HG03354 (cell line): ENCODE results near the gene NAT16.

Source experiments
- ATAC-seq: cut with Tn5 transposase; IDR thresholded peaks from one replicate; pipeline ENCODE4 v1.9.1; 2021; ENCODE audit warnings: mild to moderate bottlenecking; ENCODE audit not compliant: unreplicated experiment, poor library complexity, severe bottlenecking

Gene NAT16

GRCh38 chr7:101180130-101180755 lies at the start of gene NAT16:
Gene NAT16, minus strand, starts transcription at chr7:101180293. Its CDS starts 5,486 bp downstream, at chr7:101174807.
- no peak for ATAC-seq

- no peak for ATAC-seq
These were observed 46.6 kb upstream of the NAT16 start for GRCh38 chr7:101226721-101227120.

- ATAC-seq, result no peak
These were observed 45.6 kb upstream of the NAT16 start for GRCh38 chr7:101225650-101226049.

- ATAC-seq, result no peak
These were observed 43.4 kb upstream of the NAT16 start for GRCh38 chr7:101223528-101223927.

GRCh38 chr7:101222275-101222830 lies 42.3 kb upstream of the NAT16 start:
- no peak for ATAC-seq

- ATAC-seq, result no peak
These were observed 40.2 kb upstream of the NAT16 start for GRCh38 chr7:101220295-101220694.

- ATAC-seq, result peak; percentile 26
These were observed 38.4 kb upstream of the NAT16 start for GRCh38 chr7:101218236-101219125.

GRCh38 chr7:101217388-101218235 lies 37.5 kb upstream of the NAT16 start, which contains the start of the genes PLOD3 and ZNHIT1:
Gene PLOD3, minus strand, starts transcription at chr7:101217581. Its CDS starts 307 bp downstream, at chr7:101217274.
Gene ZNHIT1, plus strand, starts transcription at chr7:101218165. Its CDS starts 31 bp downstream, at chr7:101218196.
- peak; percentile 66 for ATAC-seq

- peak; percentile 24 for ATAC-seq
These were observed 36.8 kb upstream of the NAT16 start for GRCh38 chr7:101216860-101217387.

GRCh38 chr7:101216001-101216859 lies 36.1 kb upstream of the NAT16 start:
- ATAC-seq, result no peak

GRCh38 chr7:101212014-101212413 lies 31.9 kb upstream of the NAT16 start:
- ATAC-seq, result no peak

- ATAC-seq, result no peak
These were observed 31.4 kb upstream of the NAT16 start for GRCh38 chr7:101211501-101211900.

- no peak for ATAC-seq
These were observed 30.1 kb upstream of the NAT16 start for GRCh38 chr7:101210143-101210542.

GRCh38 chr7:101208794-101209193 lies 28.7 kb upstream of the NAT16 start:
- ATAC-seq, result no peak

GRCh38 chr7:101207459-101207858 lies 27.4 kb upstream of the NAT16 start:
- no peak for ATAC-seq

GRCh38 chr7:101206665-101207042 lies 26.6 kb upstream of the NAT16 start:
- no peak for ATAC-seq

GRCh38 chr7:101205901-101206664 lies 26.0 kb upstream of the NAT16 start:
- ATAC-seq, result no peak
